ENCODE measurements around the gene SLC24A1.

SLC24A1 gene

GRCh38 chr15:65618560-65619109, 3.1 kb upstream of the SLC24A1 start:
- DNase-seq (ENCODE audit: low spot score): no peak

- no peak for DNase-seq (ENCODE audit: low spot score)
Observed at GRCh38 chr15:65619626-65620290, 2.0 kb upstream of the SLC24A1 start.

GRCh38 chr15:65620833-65621232, 905 bp upstream of the SLC24A1 start:
- no peak for DNase-seq (ENCODE audit: low spot score)

DNA sequence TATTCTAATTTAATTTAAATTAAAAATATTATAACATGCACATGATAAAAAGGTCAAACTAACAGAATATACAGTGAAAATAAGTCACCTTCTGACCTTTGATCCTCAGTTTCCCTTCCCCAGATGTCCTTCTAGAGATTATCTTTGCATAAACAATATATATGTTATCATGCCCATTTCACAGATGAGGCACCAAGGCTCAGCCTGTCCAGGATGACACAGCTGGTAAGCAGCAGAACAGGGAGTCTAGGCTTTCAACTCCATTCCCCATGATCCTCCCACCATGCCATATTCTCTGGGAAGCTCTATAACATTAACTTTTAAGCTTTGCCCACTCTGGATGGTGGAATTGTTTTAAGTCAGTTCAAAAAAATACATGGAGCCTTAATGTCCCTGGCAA, 1.4 kb downstream of the SLC24A1 start:
- no peak for DNase-seq (ENCODE audit: low spot score)

DNA sequence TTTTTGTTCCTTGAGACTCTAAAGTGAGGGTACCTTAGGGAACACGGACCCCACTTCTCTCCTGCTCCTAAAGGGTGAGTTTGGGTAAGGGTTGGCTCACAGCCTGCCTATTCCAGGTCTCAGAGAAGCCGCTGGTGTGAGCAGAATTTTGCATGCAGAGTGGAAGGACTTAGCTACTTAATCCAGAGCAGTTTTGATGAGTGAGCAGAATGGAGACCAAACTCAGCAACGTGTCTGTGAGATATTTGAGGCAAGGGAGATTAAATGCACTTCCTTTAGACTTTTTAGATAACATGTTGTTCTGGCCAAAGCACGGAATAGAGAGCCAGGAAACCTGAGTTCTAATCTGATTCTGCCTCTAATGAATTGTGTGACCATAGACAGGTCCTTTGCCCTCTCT, 5.1 kb downstream of the SLC24A1 start:
- no peak for DNase-seq (ENCODE audit: low spot score)

- DNase-seq (ENCODE audit: low spot score): no peak
Observed at GRCh38 chr15:65629548-65629947, 7.8 kb downstream of the SLC24A1 start.

DNA sequence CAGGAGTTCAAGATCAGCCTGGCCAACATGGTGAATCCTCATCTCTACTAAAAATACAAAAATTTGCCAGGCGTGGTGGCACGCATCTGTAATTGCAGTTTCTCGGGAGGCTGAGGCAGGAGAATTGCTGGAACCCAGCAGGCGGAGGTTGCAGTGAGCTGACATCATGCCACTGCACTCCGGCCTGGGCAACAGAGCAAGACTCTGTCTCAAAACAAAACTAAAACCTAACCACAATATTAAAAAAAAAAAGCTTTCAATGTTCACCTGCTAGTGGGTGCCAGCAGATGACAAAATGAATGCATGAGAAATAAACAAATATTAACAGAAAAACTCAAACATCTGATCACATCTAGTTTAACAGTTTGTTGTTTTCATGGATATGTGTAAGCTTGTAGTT, 9.0 kb downstream of the SLC24A1 start:
- DNase-seq (ENCODE audit: low spot score): no peak

DNA sequence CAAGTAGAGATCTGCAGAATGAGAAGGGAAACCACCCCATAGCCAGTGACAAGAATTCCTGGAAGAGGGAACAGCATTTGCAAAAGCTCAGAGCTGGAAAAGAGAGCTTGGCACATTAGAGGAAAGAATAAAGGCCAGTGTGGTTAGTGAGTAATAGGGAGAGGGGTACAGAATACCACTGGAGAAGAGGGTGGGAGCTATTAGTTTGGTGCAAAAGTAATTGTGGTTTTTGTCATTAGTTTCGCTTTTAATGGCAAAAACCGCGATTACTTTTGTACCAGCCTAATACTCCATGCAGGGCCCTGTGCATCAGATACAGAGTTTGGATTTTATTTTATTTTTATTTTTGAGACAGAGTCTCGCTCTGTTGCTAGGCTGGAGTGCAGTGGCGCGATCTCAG, 9.8 kb downstream of the SLC24A1 start:
- DNase-seq (ENCODE audit: low spot score): no peak

DNA sequence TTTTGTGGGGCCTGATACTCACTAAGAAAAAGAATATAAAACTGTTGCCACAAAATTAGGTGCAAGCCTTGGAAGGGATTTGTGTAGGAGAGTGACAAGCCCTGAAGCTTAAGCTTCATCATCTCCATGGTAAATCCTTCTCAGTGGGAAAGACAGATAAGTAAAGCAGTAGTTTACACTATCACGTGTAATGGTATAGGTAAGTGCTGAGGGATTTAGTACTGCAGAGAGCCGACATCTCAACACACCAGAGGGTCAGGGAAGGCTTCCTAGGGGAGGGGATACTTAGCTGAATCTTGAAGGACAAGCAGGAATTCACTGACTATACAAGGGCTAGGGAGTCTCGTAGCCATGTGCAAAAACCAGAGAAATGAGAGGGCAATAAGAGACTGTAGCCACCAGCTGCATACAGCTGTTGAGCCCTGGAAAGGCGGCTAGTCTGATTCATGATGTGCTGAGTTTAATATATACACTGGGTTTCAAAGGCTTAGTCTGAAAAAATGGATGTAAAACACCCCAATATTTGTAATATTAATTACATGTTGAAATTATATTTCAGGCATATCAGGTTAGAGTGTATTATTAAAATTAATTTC, 11.1 kb downstream of the SLC24A1 start:
- DNase-seq (ENCODE audit: low spot score): no peak

- no peak for DNase-seq (ENCODE audit: low spot score)
Observed at GRCh38 chr15:65633752-65634151, 12.0 kb downstream of the SLC24A1 start.

DNA sequence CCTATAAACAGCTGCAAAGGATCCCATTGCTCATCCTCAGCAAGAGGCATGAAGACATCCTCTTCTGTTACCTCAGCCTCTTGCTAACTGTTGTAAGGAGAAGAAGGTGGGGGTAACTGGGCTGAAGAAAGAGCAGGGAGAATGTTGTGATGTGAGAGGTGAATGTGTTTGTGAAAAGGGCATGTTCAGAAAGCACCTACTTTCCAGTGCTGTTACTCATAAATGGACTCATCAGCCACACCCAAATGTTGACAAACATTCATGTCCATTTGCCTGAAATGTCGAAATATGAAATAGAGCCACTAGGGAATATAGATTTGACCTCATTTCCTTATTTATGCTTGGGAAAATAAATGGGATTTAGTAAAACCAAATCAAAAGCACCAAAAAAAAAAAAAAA, 12.6 kb downstream of the SLC24A1 start:
- no peak for DNase-seq (ENCODE audit: low spot score)

- no peak for DNase-seq (ENCODE audit: low spot score)
Observed at GRCh38 chr15:65638109-65638508, 16.4 kb downstream of the SLC24A1 start.

GRCh38 chr15:65638681-65639089, 16.9 kb downstream of the SLC24A1 start:
- peak; percentile 86 for DNase-seq (ENCODE audit: low spot score)

DNA sequence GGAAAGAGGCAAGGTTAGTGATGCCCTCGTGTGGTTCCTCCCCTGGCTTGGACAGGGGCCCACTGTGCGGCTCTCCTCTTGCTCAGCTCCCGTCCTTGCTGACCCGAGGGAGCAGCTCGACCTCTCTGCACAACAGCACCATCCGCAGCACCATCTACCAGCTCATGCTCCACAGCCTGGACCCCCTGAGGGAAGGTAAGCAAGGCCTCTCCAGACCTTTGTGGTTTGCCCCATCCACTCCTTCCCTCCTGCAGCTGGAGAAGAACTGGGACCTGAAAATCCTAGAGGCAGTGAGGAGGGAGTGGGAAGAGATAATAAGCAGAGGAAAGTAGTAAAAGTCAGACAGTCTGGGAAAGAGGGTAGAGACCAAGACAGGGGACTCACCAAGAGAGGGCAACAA, 17.8 kb downstream of the SLC24A1 start:
- DNase-seq (ENCODE audit: low spot score): no peak

- no peak for DNase-seq (ENCODE audit: low spot score)
Observed at GRCh38 chr15:65641768-65642475, 20.2 kb downstream of the SLC24A1 start.

GRCh38 chr15:65642594-65642993, 20.9 kb downstream of the SLC24A1 start:
- DNase-seq (ENCODE audit: low spot score): no peak

GRCh38 chr15:65644282-65644681, 22.5 kb downstream of the SLC24A1 start:
- no peak for DNase-seq (ENCODE audit: low spot score)

GRCh38 chr15:65645392-65645791, 23.7 kb downstream of the SLC24A1 start:
- DNase-seq (ENCODE audit: low spot score): no peak

- DNase-seq (ENCODE audit: low spot score): no peak
Observed at GRCh38 chr15:65646486-65646885, 24.7 kb downstream of the SLC24A1 start.

- no peak for DNase-seq (ENCODE audit: low spot score)
Observed at GRCh38 chr15:65650312-65651041, 28.7 kb downstream of the SLC24A1 start.

DNA sequence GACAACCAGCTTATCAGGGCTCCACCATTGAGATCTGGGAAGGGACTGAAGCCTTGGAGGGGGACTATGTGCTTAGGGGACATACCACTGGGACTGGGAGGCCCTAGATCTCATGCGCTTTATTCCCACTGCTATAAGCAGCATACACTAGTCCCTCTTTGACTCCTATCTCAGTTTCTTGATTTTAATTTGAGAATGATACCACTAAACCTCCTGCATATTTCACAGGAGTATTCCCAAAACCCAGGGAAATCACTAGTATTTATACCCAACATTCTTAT, 29.2 kb downstream of the SLC24A1 start:
- DNase-seq (ENCODE audit: low spot score): no peak

- DNase-seq (ENCODE audit: low spot score): no peak
Observed at GRCh38 chr15:65651831-65652749, 30.4 kb downstream of the SLC24A1 start.

Data from AG08395 (cell line).